ENCODE data around the gene UBAC2.

DNA sequence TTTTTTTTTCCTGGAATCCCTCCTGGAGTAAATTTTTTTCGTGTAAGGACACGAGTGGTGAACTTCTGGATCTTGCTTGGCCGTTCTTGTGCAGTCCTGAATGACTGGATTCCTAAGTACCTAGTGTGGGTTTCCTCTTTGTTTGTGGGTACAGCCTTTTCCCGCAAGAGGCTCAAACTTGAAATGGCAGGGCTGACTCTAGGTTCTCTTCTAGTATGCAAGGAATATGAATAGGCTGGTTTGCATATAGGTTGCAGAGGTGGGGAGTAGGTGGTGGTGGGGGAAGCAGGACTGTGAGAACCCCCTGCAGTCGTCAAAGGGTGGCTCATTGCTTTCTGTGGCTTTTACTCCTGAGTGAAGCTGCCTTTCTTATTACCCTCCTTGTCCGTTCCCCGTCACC, 13.6 kb downstream of the UBAC2 start:
- TF ChIP-seq, protein P1, sequence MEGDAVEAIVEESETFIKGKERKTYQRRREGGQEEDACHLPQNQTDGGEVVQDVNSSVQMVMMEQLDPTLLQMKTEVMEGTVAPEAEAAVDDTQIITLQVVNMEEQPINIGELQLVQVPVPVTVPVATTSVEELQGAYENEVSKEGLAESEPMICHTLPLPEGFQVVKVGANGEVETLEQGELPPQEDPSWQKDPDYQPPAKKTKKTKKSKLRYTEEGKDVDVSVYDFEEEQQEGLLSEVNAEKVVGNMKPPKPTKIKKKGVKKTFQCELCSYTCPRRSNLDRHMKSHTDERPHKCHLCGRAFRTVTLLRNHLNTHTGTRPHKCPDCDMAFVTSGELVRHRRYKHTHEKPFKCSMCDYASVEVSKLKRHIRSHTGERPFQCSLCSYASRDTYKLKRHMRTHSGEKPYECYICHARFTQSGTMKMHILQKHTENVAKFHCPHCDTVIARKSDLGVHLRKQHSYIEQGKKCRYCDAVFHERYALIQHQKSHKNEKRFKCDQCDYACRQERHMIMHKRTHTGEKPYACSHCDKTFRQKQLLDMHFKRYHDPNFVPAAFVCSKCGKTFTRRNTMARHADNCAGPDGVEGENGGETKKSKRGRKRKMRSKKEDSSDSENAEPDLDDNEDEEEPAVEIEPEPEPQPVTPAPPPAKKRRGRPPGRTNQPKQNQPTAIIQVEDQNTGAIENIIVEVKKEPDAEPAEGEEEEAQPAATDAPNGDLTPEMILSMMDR (conservative IDR thresholded peaks at IDR 0.05; ENCODE audit: low read depth, low read length) = no peak
- TF ChIP-seq EZH2 (IDR thresholded peaks at IDR 0.05; ENCODE audit: borderline replicate concordance, low read depth, low read length, poor library complexity, severe bottlenecking) = no peak
